ENCODE data around the gene BARX1.
"Not testable (repeated sequence)": the region's sequence is repeated elsewhere in the genome, so short reads cannot be mapped to it uniquely, and the experiment has no call there.

The BARX1 gene

DNA sequence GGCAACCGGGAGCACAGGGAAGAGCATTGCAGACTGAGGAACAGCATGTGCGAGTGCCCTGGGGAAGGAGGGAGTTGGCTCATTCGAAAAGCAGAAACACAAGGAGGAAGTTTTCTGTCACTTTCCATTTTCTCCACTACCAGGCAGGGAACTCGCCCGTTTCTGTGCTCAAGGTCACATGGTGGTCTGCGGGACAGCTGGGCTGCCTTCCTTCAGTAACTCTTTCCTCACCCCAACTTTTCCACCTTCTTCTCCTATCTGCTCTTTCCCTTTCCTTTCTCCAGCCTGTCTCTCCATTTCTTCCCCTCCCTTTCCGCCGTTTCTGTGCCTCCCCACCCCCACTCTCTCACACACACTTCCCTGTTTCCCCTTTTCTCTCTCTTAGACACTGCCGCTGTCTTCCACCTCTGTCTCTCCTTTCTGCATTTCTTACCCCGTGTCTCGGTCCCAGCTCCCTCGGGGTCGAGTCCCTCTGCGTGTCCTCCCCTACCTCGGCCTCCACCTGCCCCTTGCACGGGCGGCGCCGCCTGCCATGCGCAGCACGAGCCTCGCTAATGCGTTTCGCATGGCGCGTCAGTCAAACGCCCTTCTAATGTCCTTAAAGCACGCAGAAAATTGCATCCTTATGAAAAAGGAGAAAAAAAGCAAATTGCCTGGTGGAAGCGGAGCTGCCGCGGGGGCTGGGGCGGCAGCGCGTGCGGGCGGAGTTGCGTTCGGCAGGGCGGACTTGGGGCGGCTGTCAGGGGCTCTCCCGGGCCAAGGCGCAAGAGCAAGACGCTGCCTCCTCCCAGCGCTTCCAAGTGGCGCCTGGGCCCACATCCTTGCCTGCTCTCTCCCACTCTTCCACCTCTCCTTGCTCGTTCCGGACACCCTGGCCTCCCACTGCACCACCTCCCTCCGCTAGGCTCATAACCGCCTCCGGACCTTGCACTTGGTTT lies 9.5 kb downstream of the BARX1 start:
- TF ChIP-seq, protein P1, sequence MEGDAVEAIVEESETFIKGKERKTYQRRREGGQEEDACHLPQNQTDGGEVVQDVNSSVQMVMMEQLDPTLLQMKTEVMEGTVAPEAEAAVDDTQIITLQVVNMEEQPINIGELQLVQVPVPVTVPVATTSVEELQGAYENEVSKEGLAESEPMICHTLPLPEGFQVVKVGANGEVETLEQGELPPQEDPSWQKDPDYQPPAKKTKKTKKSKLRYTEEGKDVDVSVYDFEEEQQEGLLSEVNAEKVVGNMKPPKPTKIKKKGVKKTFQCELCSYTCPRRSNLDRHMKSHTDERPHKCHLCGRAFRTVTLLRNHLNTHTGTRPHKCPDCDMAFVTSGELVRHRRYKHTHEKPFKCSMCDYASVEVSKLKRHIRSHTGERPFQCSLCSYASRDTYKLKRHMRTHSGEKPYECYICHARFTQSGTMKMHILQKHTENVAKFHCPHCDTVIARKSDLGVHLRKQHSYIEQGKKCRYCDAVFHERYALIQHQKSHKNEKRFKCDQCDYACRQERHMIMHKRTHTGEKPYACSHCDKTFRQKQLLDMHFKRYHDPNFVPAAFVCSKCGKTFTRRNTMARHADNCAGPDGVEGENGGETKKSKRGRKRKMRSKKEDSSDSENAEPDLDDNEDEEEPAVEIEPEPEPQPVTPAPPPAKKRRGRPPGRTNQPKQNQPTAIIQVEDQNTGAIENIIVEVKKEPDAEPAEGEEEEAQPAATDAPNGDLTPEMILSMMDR (IDR thresholded peaks at IDR 0.05; ENCODE audit: low read depth, low read length), result no peak
- H3K4me3 ChIP-seq (ENCODE audit: low read depth, low read length), result no peak overlapping the region

DNA sequence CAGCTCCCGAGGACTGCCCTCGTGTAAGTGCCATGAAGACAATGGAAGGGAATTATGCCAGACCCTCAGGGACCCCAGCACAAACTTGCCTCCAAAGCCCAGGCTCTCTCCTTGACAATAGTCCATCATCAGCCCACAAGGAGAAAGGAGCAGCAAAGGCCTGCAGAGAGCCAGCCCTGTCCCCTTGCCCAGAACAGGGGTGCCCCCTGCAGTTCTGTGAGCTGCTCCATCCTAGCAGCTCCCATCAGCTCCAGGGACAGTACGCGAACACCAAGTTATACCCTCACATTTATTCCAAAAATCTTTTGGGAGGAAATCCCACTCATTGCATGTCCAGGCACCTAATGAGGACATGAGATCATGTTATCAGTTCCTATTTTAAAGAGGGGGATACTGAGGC lies 11.1 kb downstream of the BARX1 start:
- TF ChIP-seq, protein P1 (IDR thresholded peaks at IDR 0.05; ENCODE audit: low read depth, low read length), result no peak
- H3K4me3 ChIP-seq (ENCODE audit: low read depth, low read length), result no peak overlapping the region

DNA sequence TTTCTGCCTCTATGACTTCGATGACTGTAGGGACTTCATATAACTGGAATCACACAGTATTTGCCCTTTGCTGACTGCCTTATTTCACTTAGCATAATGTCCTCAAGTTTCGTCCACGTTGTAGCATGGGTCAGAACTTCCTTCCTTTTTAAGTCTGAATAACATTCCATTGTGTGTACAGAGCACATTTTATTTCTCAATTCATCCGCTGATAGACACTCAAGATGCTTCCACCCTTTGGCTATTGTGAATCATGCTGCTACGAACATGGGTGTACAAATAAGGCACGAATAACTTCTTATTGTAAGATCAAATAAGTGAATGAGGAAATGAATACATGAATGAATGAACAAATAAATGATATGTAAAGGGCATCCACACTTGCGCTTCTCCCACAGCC lies 13.0 kb downstream of the BARX1 start:
- no peak overlapping the region for H3K4me3 ChIP-seq (ENCODE audit: low read depth, low read length)
- TF ChIP-seq, protein P1 (IDR thresholded peaks at IDR 0.05; ENCODE audit: low read depth, low read length), result no peak

DNA sequence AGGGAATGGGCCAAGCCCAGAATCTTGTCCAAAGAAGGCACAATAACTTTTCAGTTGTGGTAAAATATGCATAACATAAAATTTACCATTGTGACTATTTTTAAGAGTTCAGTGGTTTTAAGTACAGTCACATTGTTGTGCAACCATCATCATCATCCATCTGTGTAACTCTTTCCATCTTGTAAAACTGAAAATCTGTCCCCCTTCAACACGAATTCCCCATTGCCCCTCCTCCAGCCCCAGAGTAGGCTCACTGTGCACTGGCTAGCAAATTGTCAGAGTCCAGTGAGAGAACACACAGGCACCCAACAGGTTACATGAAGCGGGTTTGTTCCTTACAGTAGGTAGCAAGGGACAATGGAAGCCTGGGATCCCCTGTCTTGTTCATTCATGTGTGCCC lies 13.7 kb downstream of the BARX1 start:
- TF ChIP-seq, protein P1 (IDR thresholded peaks at IDR 0.05; ENCODE audit: low read depth, low read length), result no peak

DNA sequence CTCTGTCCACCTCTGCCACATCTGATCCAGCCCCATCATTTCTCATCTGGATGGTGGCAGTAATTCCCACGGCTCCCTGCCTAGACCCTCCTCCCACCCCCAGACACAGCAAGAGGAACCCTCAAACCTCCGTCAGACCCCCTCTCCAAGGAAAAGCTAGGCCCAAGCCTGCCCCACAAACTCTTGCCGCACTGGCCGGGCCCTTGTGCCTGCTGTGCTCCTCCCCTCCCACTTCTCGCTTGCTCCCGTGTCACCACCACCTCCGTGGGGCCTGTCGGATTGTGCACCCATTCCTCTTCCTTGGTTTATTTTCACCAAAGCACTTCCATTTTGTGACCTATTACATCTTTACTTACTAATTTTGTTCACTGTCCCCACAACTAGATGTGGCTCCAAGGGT lies 14.2 kb downstream of the BARX1 start:
- TF ChIP-seq, protein P1 (IDR thresholded peaks at IDR 0.05; ENCODE audit: low read depth, low read length), result no peak
- H3K4me3 ChIP-seq (ENCODE audit: low read depth, low read length), result no peak overlapping the region

More for the DNA sequence above, 13.7 kb downstream of the BARX1 start:
- H3K4me3 ChIP-seq (ENCODE audit: low read depth, low read length), result no peak overlapping the region

DNA sequence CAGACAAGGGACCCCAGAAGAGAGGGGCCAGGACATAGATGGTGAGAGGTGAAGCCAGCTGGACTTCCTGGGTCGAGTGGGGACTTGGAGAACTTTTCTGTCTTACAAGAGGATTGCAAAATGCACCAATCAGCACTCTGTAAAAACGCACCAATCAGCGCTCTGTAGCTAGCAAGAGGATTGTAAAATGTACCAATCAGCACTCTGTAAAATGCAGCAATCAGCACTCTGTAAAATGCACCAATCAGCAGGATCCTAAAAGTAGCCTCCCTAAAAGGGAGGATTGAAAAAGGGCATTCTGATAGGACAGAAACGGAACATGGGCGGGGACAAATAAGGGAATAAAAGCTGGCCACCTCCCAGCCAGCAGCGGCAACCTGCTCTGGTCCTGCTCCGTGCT lies 15.6 kb downstream of the BARX1 start:
- H3K4me3 ChIP-seq (ENCODE audit: low read depth, low read length), result not testable (repeated sequence)

DNA sequence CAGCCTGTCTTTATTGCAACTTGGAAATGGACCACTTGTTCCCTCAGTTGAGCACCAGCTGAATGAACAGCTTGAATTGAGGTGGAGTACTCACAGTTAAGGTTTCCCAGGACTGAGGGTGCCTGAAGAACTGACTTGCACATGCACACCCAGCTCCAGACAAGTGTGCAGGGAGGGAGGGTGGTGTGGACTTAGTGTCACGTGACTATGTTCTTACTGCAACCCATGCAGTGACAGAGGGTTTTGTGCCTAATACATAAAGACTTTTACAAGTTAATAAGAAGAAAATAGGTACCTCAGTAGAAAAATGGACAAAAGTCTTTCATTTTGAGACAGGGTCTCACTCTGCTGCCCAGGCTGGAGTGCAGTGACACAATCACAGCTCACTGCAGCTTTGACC lies 18.0 kb downstream of the BARX1 start:
- H3K4me3 ChIP-seq (ENCODE audit: low read depth, low read length), result no peak overlapping the region
- TF ChIP-seq, protein P1 (IDR thresholded peaks at IDR 0.05; ENCODE audit: low read depth, low read length), result no peak

All from WI38 (cell line).